KMS-11 (cell line): ENCODE measurements around the gene POLE3.

Experiments
- H2AFZ ChIP-seq: fragments of 200-600 bp; sonication (generic); 2 replicates; pipeline ENCODE4 v1.6.1; 2016; ENCODE audit warnings: antibody characterized with exemption, mixed run types, low read depth
- H3K27ac ChIP-seq: fragments of 200-600 bp; sonication (generic); 2 replicates; pipeline ENCODE4 v1.6.1; 2016; ENCODE audit warnings: mild to moderate bottlenecking, mixed run types
- H3K27me3 ChIP-seq: fragments of 200-600 bp; sonication (generic); 2 replicates; pipeline ENCODE4 v1.6.1; 2017; ENCODE audit warnings: mild to moderate bottlenecking, low read depth, mixed run types, moderate library complexity; ENCODE audit not compliant: insufficient read depth
- H3K36me3 ChIP-seq: fragments of 200-600 bp; sonication (generic); 2 replicates; pipeline ENCODE4 v1.6.1; 2017; ENCODE audit warnings: mild to moderate bottlenecking, mixed run types; ENCODE audit not compliant: insufficient read depth
- H3K4me1 ChIP-seq: fragments of 200-600 bp; sonication (generic); 2 replicates; pipeline ENCODE4 v1.6.1; 2016; ENCODE audit warnings: mild to moderate bottlenecking, low read depth, mixed run types; ENCODE audit not compliant: poor library complexity, severe bottlenecking
- H3K4me2 ChIP-seq: fragments of 200-600 bp; sonication (generic); 2 replicates; pipeline ENCODE4 v1.7.0; 2016; ENCODE audit warnings: mild to moderate bottlenecking, mixed run types
- H3K4me3 ChIP-seq: fragments of 200-600 bp; sonication (generic); IDR thresholded peaks from 2 replicates; pipeline ENCODE4 v1.6.1; 2017; ENCODE audit warnings: low read depth, low read length, mixed read lengths; ENCODE audit not compliant: insufficient read depth
- H3K79me2 ChIP-seq: fragments of 200-600 bp; sonication (generic); 2 replicates; pipeline ENCODE4 v1.6.1; 2016; ENCODE audit warnings: low read depth, mixed run types; ENCODE audit not compliant: insufficient read depth
- H3K9ac ChIP-seq: fragments of 200-600 bp; sonication (generic); 2 replicates; pipeline ENCODE4 v1.6.1; 2016; ENCODE audit warnings: mild to moderate bottlenecking, mixed run types
- H4K20me1 ChIP-seq: fragments of 200-600 bp; sonication (generic); 2 replicates; pipeline ENCODE4 v1.6.1; 2016; ENCODE audit warnings: mild to moderate bottlenecking, mixed run types; ENCODE audit not compliant: insufficient read depth
- TF ChIP-seq, protein P1 (sequence below): fragments of 200-600 bp; sonication (generic); conservative IDR thresholded peaks from 2 replicates; pipeline ENCODE4 v1.6.1; 2017; ENCODE audit warnings: low read depth, mild to moderate bottlenecking, antibody characterized with exemption, low read length, moderate library complexity, mixed read lengths

POLE3 gene, protein sequence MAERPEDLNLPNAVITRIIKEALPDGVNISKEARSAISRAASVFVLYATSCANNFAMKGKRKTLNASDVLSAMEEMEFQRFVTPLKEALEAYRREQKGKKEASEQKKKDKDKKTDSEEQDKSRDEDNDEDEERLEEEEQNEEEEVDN

DNA sequence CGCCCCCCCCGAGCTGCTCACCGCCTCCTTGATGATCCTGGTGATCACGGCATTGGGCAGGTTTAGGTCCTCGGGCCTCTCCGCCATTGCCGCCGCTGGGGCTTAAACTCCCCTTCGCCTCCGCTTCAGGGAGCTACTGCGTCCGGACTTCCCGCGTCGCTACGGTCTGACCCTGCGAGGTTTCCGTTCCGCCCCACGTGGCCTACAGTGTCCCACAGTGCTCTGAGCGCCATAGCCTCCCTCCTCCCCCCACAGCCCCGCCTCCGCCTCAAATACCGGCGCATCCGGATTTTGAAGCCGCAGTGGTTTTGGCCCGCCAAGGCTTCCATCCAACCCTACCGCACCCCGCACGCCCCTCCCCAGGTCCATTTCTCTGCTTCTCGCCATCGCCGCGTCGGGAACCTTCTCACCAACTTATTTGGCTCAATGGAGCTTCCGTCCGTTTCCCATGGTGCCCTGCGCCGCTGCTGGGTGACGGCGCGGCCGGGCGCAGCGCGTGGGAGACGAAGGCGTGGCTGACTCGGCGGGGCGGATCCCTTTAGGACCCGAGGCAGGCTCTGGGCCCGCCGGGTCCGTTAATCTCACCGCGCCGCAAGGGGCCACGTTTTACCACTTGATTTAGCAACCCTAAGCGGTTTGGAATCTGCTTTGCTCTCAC, at the start of gene POLE3, which contains the start of gene C9orf43:
TSS of gene POLE3 (minus strand) at position 469 of the 658 bp plus-strand sequence. CDS start at position 87, 382 bp downstream.
TSS of gene C9orf43 (plus strand) at position 541 of the 658 bp plus-strand sequence. CDS start 2,747 bp downstream, outside the sequence.
- Histone ChIP-seq H2AFZ (peak within 1 kb of the TSS; percentile 70), H3K4me3 (no peak within 1 kb of the TSS), H4K20me1 (no peaks in the 10 kb centered on the region), H3K79me2 (peaks cover 20% of the 10 kb centered on the region), H3K4me1 (peaks cover 37% of the 10 kb centered on the region), H3K4me2 (peak within 1 kb of the TSS; percentile 97), H3K36me3 (peaks cover 6% of the 10 kb centered on the region; the same call in 1 of the 2 replicates), H3K9ac (peak within 1 kb of the TSS; percentile 98), H3K27ac (peak within 1 kb of the TSS; percentile 97), H3K27me3 (no peaks in the 10 kb centered on the region)
- TF ChIP-seq, protein P1, sequence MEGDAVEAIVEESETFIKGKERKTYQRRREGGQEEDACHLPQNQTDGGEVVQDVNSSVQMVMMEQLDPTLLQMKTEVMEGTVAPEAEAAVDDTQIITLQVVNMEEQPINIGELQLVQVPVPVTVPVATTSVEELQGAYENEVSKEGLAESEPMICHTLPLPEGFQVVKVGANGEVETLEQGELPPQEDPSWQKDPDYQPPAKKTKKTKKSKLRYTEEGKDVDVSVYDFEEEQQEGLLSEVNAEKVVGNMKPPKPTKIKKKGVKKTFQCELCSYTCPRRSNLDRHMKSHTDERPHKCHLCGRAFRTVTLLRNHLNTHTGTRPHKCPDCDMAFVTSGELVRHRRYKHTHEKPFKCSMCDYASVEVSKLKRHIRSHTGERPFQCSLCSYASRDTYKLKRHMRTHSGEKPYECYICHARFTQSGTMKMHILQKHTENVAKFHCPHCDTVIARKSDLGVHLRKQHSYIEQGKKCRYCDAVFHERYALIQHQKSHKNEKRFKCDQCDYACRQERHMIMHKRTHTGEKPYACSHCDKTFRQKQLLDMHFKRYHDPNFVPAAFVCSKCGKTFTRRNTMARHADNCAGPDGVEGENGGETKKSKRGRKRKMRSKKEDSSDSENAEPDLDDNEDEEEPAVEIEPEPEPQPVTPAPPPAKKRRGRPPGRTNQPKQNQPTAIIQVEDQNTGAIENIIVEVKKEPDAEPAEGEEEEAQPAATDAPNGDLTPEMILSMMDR, result no peak

DNA sequence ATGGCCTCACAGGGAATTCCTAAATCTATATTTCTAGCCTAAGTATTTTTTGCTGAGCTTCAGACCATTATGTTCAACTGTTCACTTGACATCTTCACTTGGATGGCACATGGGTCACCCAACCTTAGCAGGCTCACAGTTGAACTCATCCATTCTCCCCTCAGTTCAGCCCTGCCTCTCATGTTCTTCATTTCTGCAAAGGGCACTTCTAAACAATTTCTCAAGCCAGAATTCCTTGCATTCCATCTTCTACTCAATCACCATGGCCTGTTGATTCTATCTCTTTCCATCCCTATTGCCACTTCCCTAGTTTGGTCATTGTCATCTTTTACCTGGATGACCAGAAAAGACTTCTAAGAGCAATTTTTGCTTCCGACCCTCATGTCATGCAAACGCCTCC, 45.8 kb upstream of the POLE3 start:
- Histone ChIP-seq H3K27ac (peak overlapping the region; percentile 83; the same call in 1 of the 2 replicates), H3K4me2 (peak overlapping the region; percentile 46; the same call in 1 of the 2 replicates), H3K9ac (no peak overlapping the region)

DNA sequence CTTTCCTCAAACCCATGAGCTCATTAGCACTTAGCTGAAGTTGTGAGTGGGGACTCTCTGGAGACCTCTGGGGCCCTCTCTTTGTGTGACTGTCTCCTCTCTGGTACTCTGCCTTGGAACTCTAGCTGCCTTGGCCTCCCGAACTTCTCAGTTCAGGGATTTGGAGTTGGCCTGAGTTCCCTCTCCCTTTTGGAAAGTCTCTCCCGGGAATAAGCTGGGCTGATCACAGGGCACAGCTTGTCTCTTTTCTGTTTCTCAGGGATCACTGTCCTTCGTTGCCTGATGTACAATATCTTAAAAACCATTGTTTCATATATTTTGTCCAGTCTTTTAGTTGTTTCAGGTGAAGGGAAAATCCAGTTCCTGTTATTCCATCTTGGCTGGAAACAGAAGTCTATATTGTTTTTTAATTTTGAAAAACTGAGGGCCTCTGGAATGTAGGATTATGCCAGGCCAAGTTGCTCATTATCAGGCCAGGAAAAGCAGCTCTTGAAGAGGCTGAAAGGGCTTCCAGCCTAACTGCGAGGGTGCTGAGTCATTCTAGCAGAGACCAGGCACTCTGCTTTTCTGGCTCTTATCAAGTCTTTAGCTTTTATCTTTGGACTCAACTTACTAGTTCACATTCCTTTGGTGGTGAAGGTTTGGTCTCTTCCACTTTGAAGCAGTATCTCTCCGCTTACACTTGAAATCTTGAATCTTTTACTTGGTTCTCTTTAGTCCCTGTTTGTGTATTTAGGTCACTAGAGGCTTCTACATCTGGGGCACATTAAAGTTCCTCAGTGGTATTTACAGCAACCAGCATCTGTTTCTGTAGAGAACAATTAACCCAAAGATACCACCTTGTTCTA, 44.7 kb upstream of the POLE3 start:
- Histone ChIP-seq H3K27me3 (no peaks in the 10 kb centered on the region), H3K4me1 (peaks cover 30% of the 10 kb centered on the region), H3K9ac (peak overlapping the region; percentile 56), H4K20me1 (no peaks in the 10 kb centered on the region), H3K36me3 (no peaks in the 10 kb centered on the region), H3K27ac (peak overlapping the region; percentile 83), H3K79me2 (no peaks in the 10 kb centered on the region), H3K4me3 (no peak overlapping the region), H3K4me2 (peak overlapping the region; percentile 46), H2AFZ (peak overlapping the region; percentile 64)
- TF ChIP-seq, protein P1, result no peak

More for the DNA sequence above, 45.8 kb upstream of the POLE3 start:
- peak overlapping the region; percentile 64; the same call in 1 of the 2 replicates for H2AFZ ChIP-seq
- peaks cover 30% of the 10 kb centered on the region for H3K4me1 ChIP-seq
- no peaks in the 10 kb centered on the region for H3K27me3 ChIP-seq
- no peaks in the 10 kb centered on the region for H3K36me3 ChIP-seq
- no peaks in the 10 kb centered on the region for H3K79me2 ChIP-seq
- TF ChIP-seq, protein P1, result no peak
- H3K4me3 ChIP-seq, result no peak overlapping the region
- no peaks in the 10 kb centered on the region for H4K20me1 ChIP-seq

DNA sequence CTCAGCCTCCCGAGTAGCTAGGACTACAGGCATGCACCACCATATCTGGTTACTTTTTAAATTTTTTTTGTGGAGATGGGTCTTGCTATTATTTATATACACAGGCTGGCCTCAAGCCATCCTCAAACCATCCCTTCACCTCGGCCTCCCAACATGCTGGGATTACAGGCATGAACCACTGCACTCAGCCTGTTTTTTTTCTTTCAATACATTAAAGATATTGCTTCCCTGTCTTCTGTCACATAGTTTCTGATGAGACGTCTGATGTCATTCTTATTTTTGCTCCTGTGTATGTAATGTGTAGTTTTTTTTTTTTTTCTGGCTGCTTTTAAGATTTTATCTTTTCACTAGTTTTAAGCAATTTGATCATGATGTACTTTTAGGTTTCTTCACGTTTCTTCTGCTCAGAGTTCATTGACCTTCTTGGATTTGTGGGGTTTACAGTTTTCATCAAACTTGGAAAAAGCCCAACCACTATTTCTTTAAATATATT, 41.7 kb upstream of the POLE3 start:
- Histone ChIP-seq H2AFZ (no peak overlapping the region), H3K27me3 (no peaks in the 10 kb centered on the region), H3K4me1 (peaks cover 30% of the 10 kb centered on the region), H3K9ac (no peak overlapping the region), H3K79me2 (no peaks in the 10 kb centered on the region), H3K4me3 (no peak overlapping the region), H3K4me2 (no peak overlapping the region), H3K27ac (no peak overlapping the region), H3K36me3 (no peaks in the 10 kb centered on the region), H4K20me1 (no peaks in the 10 kb centered on the region)
- TF ChIP-seq, protein P1, result no peak
